ENCODE data around the gene FGR. TPM values are rescaled to one million over a fixed set of nuclear protein-coding genes. Genes with fewer than 3 reads are reported as not detected.
A peak's percentile ranks its signal among the peaks of the same experiment; 100 is the strongest.

Gene FGR
- total RNA-seq, 4 donors from 2014 or later: 3.0 to 9.2 (median 5.9) TPM

GRCh38 chr1:27627061-27627460 lies 7.9 kb downstream of the FGR start:
- H3K4me1 ChIP-seq: peaks cover 56% of the 10 kb centered on the region
- no peak overlapping the region for H3K4me3 ChIP-seq
- H3K36me3 ChIP-seq: no peaks in the 10 kb centered on the region
- H3K27me3 ChIP-seq: no peaks in the 10 kb centered on the region
- 95% methylated on average over 5 of the region's 5 CpGs for WGBS
- no peak for TF ChIP-seq CTCF (IDR thresholded peaks at IDR 0.05)
- TF ChIP-seq EP300 (IDR thresholded peaks at IDR 0.05): no peak
- no peak for TF ChIP-seq POLR2AphosphoS5 (IDR thresholded peaks at IDR 0.05)
- TF ChIP-seq POLR2A (IDR thresholded peaks at IDR 0.05): no peak
- no peak overlapping the region for H3K27ac ChIP-seq
- DNase-seq (ENCODE audit: low spot score in 2 of 2): no peak
- no peaks in the 10 kb centered on the region for H3K9me3 ChIP-seq

- Histone ChIP-seq H3K36me3 (no peaks in the 10 kb centered on the region), H3K27ac (no peak overlapping the region), H3K9me3 (no peaks in the 10 kb centered on the region), H3K4me3 (no peak overlapping the region), H3K4me1 (peaks cover 53% of the 10 kb centered on the region), H3K27me3 (no peaks in the 10 kb centered on the region)
- DNase-seq (ENCODE audit: low spot score in 2 of 2): peak in 1 of 2 donors; percentile 69
- no peak for TF ChIP-seq EP300 (IDR thresholded peaks at IDR 0.05)
- no peak for TF ChIP-seq CTCF (IDR thresholded peaks at IDR 0.05)
- TF ChIP-seq POLR2AphosphoS5 (IDR thresholded peaks at IDR 0.05): no peak
- TF ChIP-seq POLR2A (IDR thresholded peaks at IDR 0.05): no peak
- WGBS: 75% methylated on average over 11 of the region's 11 CpGs
Measured at GRCh38 chr1:27626031-27626935, 8.7 kb downstream of the FGR start.

- DNase-seq (ENCODE audit: low spot score in 2 of 2): no peak
- WGBS: 53% methylated on average over 7 of the region's 7 CpGs
- H3K4me1 ChIP-seq: peaks cover 40% of the 10 kb centered on the region
- TF ChIP-seq CTCF (IDR thresholded peaks at IDR 0.05) (no peak), EP300 (IDR thresholded peaks at IDR 0.05) (no peak), POLR2A (IDR thresholded peaks at IDR 0.05) (no peak), POLR2AphosphoS5 (IDR thresholded peaks at IDR 0.05) (no peak)
- no peaks in the 10 kb centered on the region for H3K36me3 ChIP-seq
- H3K4me3 ChIP-seq: no peak overlapping the region
- no peaks in the 10 kb centered on the region for H3K27me3 ChIP-seq
- H3K27ac ChIP-seq: peak overlapping the region; percentile 53
- H3K9me3 ChIP-seq: no peaks in the 10 kb centered on the region
Measured at GRCh38 chr1:27624467-27625178, 10.4 kb downstream of the FGR start.

GRCh38 chr1:27623327-27624212 lies 11.4 kb downstream of the FGR start:
- 91% methylated on average over 9 of the region's 13 CpGs for WGBS
- no peaks in the 10 kb centered on the region for H3K27me3 ChIP-seq
- H3K27ac ChIP-seq: no peak overlapping the region
- no peaks in the 10 kb centered on the region for H3K9me3 ChIP-seq
- peak in 1 of 2 donors; percentile 57 for DNase-seq (ENCODE audit: low spot score in 2 of 2)
- peaks cover 30% of the 10 kb centered on the region for H3K4me1 ChIP-seq
- H3K4me3 ChIP-seq: no peak overlapping the region
- no peak for TF ChIP-seq POLR2AphosphoS5 (IDR thresholded peaks at IDR 0.05)
- TF ChIP-seq CTCF (IDR thresholded peaks at IDR 0.05): no peak
- no peaks in the 10 kb centered on the region for H3K36me3 ChIP-seq
